Muscle of leg (tissue), 11 donors: Measurements from ENCODE around the gene STPG4. TPM values are rescaled to one million over a fixed set of nuclear protein-coding genes. Genes with fewer than 3 reads are reported as not detected.
A peak's percentile ranks its signal among the peaks of the same experiment; 100 is the strongest.

ENCODE experiments used
- DNase-seq: peaks from one replicate; pipeline ENCODE4 v3.0.0; 2013
- H3K27ac ChIP-seq: one replicate; pipeline ENCODE4 v1.5.1; 2013; ENCODE audit warnings: mild to moderate bottlenecking, low read length, control low read depth
- H3K27me3 ChIP-seq: one replicate; pipeline ENCODE4 v1.6.1; 2013; ENCODE audit warnings: low read length; ENCODE audit not compliant: control insufficient read depth, insufficient read depth
- H3K36me3 ChIP-seq: one replicate; pipeline ENCODE4 v1.6.1; 2013; ENCODE audit warnings: low read length; ENCODE audit not compliant: control insufficient read depth, insufficient read depth
- H3K4me1 ChIP-seq: one replicate; pipeline ENCODE4 v1.6.1; 2013; ENCODE audit warnings: low read length; ENCODE audit not compliant: control insufficient read depth, insufficient read depth
- H3K4me3 ChIP-seq: one replicate; pipeline ENCODE4 v1.5.1; 2013; ENCODE audit warnings: low read length, control low read depth
- H3K9me3 ChIP-seq: replicated peaks from 2 replicates; pipeline ENCODE4 v1.6.1; 2013; ENCODE audit warnings: low read depth, low read length; ENCODE audit not compliant: control insufficient read depth
- WGBS: methylation state at CpG from one replicate; pipeline ENCODE4 v1.1.5; 2013; ENCODE audit warnings: missing lambda C conversion rate; ENCODE audit not compliant: insufficient coverage; 5-methylcytosine and 5-hydroxymethylcytosine counted together
- polyA plus RNA-seq, 8 donors: library from polyadenylated mRNA; unstranded; fragments of 120-200 nt; gene quantifications; one replicate each; pipeline versions ENCODE4 v1.2.1 to v1.2.3, GENCODE V29; 2013; ENCODE audit warnings: inconsistent platforms in 1 of 8, low replicate concordance in 1 of 8; ENCODE audit not compliant: insufficient read length in 8 of 8, insufficient read depth in 1 of 8
- total RNA-seq: library from RNA; stranded (reverse); fragments of 120-200 nt; gene quantifications from one replicate; pipeline ENCODE4 v1.2.4, GENCODE V29; 2013

The STPG4 gene
- total and polyA plus RNA-seq, 9 donors, result 0.12 to 0.22 (median 0.19) TPM; not detected in 6

GRCh38 chr2:47074691-47075090, 80.4 kb downstream of the STPG4 start:
- Histone ChIP-seq H3K36me3 (peaks cover 18% of the 10 kb centered on the region), H3K27ac (peak overlapping the region; percentile 3), H3K27me3 (no peaks in the 10 kb centered on the region), H3K4me3 (no peak overlapping the region), H3K4me1 (peaks cover 74% of the 10 kb centered on the region), H3K9me3 (no peaks in the 10 kb centered on the region)
- 76% methylated on average over 3 of the region's 4 CpGs for WGBS
- DNase-seq, result no peak

DNA sequence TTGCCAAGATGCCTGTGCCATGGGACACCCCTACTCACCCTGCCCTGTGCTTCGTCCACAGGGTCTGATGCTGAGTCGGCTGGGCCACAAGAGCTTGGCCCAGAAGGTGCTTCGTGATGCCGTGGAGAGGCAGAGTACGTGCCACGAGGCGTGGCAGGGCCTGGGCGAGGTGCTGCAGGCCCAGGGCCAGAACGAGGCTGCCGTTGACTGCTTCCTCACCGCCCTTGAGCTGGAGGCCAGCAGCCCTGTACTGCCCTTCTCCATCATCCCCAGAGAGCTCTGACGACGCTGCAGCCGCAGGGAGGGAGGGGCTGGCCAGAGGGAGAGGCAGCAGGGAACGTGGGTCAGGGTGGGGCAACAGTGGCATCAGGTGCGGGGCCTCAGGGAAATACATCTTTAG, 81.5 kb downstream of the STPG4 start:
- no peaks in the 10 kb centered on the region for H3K9me3 ChIP-seq
- H3K4me1 ChIP-seq, result peaks cover 78% of the 10 kb centered on the region
- no peak overlapping the region for H3K4me3 ChIP-seq
- H3K36me3 ChIP-seq, result peaks cover 18% of the 10 kb centered on the region
- no peaks in the 10 kb centered on the region for H3K27me3 ChIP-seq
- WGBS, result 74% methylated on average over 16 of the region's 16 CpGs
- DNase-seq, result no peak
- no peak overlapping the region for H3K27ac ChIP-seq

DNA sequence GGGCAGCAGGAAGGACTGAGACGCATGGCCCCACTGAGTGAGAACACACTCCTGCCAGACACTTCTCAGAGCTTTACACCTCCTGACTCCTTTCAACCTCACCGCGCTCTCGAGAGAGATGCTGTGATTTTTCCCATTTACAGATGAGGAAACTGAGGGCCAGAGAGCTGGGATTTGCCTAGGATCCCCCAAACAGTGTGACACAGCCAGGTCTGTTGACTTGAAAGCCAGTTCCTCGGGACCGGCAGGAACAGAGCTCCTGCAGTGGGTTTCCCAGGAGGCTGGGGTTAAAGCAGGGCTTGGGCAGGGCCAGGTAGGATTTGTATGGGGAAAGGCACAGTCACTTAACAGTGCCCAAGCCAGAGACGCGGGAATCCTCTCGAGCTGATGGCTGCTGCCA, 81.9 kb downstream of the STPG4 start:
- DNase-seq, result no peak
- Histone ChIP-seq H3K27ac (peak overlapping the region; percentile 90), H3K4me1 (peaks cover 83% of the 10 kb centered on the region), H3K4me3 (no peak overlapping the region), H3K27me3 (no peaks in the 10 kb centered on the region), H3K36me3 (peaks cover 19% of the 10 kb centered on the region), H3K9me3 (no peaks in the 10 kb centered on the region)
- 70% methylated on average over 5 of the region's 9 CpGs for WGBS

GRCh38 chr2:47072728-47073191, 82.3 kb downstream of the STPG4 start:
- H3K4me1 ChIP-seq, result peaks cover 87% of the 10 kb centered on the region
- no peaks in the 10 kb centered on the region for H3K27me3 ChIP-seq
- H3K4me3 ChIP-seq, result no peak overlapping the region
- H3K27ac ChIP-seq, result peak overlapping the region; percentile 90
- peak; percentile 88 for DNase-seq
- WGBS, result 52% methylated on average over 8 of the region's 9 CpGs
- no peaks in the 10 kb centered on the region for H3K9me3 ChIP-seq
- H3K36me3 ChIP-seq, result peaks cover 21% of the 10 kb centered on the region

- peak; percentile 97 for DNase-seq
- peaks cover 23% of the 10 kb centered on the region for H3K36me3 ChIP-seq
- no peaks in the 10 kb centered on the region for H3K9me3 ChIP-seq
- peaks cover 88% of the 10 kb centered on the region for H3K4me1 ChIP-seq
- peak overlapping the region; percentile 90 for H3K27ac ChIP-seq
- H3K27me3 ChIP-seq, result no peaks in the 10 kb centered on the region
- no peak overlapping the region for H3K4me3 ChIP-seq
- WGBS, result 54% methylated on average over 22 of the region's 28 CpGs
These were observed 83.0 kb downstream of the STPG4 start for GRCh38 chr2:47072018-47072691.

GRCh38 chr2:47070920-47071824, 83.9 kb downstream of the STPG4 start:
- peaks cover 29% of the 10 kb centered on the region for H3K36me3 ChIP-seq
- no peak overlapping the region for H3K4me3 ChIP-seq
- DNase-seq, result peak; percentile 86
- no peaks in the 10 kb centered on the region for H3K27me3 ChIP-seq
- no peaks in the 10 kb centered on the region for H3K9me3 ChIP-seq
- H3K4me1 ChIP-seq, result peaks cover 81% of the 10 kb centered on the region
- peak overlapping the region; percentile 90 for H3K27ac ChIP-seq
- 54% methylated on average over 13 of the region's 15 CpGs for WGBS

DNA sequence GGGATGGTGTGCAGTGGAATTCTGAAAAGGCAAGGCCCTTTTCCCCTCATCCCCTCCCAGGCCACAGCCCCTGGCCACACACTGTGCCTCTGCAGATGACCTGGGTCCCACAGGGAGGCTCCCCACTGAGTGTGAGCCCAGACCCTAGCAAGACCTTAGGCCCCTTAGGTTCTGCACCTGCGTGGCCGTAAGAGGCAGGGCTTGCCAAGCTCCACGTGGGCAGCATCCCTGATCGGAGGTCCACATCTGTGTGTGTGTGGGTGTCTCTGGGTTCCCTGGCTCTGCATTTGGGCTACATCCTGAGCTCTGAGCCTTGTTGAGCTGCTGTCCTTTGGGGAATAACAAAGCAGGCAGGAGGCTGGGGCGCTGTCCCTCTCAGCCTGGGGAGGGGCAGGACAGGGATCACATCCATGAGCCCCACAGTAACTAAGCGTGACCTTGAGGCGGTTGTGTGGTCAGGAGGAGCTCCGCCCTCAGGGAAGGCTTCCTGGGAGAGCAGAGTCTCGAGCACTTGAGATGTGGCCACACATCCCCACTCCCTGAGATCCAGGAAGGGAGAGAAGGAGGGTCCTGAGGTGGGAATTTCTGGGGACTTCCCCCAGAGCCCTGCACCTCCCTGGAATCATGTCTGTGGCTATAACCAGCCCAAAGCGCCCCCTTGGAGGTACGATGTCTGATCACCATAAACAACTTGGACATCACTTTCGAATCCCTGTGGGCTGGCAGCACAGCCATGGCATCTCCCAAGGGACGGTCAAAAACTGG, 84.8 kb downstream of the STPG4 start:
- no peaks in the 10 kb centered on the region for H3K27me3 ChIP-seq
- DNase-seq, result no peak
- 69% methylated on average over 9 of the region's 13 CpGs for WGBS
- no peak overlapping the region for H3K4me3 ChIP-seq
- peak overlapping the region; percentile 90 for H3K27ac ChIP-seq
- peaks cover 81% of the 10 kb centered on the region for H3K4me1 ChIP-seq
- H3K36me3 ChIP-seq, result peaks cover 30% of the 10 kb centered on the region
- H3K9me3 ChIP-seq, result no peaks in the 10 kb centered on the region

- DNase-seq, result peak; percentile 87
- 22% methylated on average over 3 of the region's 6 CpGs for whole genome bisulfite sequencing
- Histone ChIP-seq H3K27me3 (no peaks in the 10 kb centered on the region), H3K36me3 (peaks cover 27% of the 10 kb centered on the region), H3K9me3 (no peaks in the 10 kb centered on the region), H3K4me3 (no peak overlapping the region), H3K4me1 (peaks cover 85% of the 10 kb centered on the region), H3K27ac (peak overlapping the region; percentile 90)
These were observed 85.4 kb downstream of the STPG4 start for GRCh38 chr2:47069628-47070154.

- peaks cover 86% of the 10 kb centered on the region for H3K4me1 ChIP-seq
- H3K36me3 ChIP-seq, result peaks cover 26% of the 10 kb centered on the region
- no peak for DNase-seq
- 62% methylated on average over 5 of the region's 6 CpGs for WGBS
- H3K9me3 ChIP-seq, result no peaks in the 10 kb centered on the region
- no peak overlapping the region for H3K4me3 ChIP-seq
- H3K27ac ChIP-seq, result peak overlapping the region; percentile 84
- no peaks in the 10 kb centered on the region for H3K27me3 ChIP-seq
These were observed 86.0 kb downstream of the STPG4 start for GRCh38 chr2:47068981-47069627.
